ENCODE results near the gene LCN9. TPM values are rescaled to one million over a fixed set of nuclear protein-coding genes. Genes with fewer than 3 reads are reported as not detected.
"Not testable (repeated sequence)": the region's sequence is repeated elsewhere in the genome, so short reads cannot be mapped to it uniquely, and the experiment has no call there.

The LCN9 gene
- total RNA-seq, 1 donor from 2014 or later, result not detected

DNA sequence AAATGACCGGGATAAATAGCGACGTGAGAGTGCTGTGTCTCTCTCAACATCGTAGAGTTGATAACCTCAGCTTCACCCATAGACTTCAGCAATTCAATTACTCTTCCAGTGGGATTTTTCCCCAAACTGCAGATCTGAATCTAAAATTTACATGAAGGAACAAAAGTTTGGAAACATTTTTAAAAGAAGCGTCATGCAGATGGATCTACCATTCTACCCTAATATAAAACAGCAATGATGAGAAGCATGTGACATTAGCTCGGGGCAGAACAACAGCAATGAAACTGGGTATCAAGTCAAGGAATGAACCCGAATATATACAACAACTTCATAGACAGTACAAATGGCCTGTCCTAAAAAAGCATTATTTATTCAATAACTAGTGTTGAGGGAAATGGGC, 42.6 kb upstream of the LCN9 start:
- DNase-seq, result no peak
- no peak for ATAC-seq
- TF ChIP-seq, protein P1, sequence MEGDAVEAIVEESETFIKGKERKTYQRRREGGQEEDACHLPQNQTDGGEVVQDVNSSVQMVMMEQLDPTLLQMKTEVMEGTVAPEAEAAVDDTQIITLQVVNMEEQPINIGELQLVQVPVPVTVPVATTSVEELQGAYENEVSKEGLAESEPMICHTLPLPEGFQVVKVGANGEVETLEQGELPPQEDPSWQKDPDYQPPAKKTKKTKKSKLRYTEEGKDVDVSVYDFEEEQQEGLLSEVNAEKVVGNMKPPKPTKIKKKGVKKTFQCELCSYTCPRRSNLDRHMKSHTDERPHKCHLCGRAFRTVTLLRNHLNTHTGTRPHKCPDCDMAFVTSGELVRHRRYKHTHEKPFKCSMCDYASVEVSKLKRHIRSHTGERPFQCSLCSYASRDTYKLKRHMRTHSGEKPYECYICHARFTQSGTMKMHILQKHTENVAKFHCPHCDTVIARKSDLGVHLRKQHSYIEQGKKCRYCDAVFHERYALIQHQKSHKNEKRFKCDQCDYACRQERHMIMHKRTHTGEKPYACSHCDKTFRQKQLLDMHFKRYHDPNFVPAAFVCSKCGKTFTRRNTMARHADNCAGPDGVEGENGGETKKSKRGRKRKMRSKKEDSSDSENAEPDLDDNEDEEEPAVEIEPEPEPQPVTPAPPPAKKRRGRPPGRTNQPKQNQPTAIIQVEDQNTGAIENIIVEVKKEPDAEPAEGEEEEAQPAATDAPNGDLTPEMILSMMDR (IDR thresholded peaks at IDR 0.05), result no peak
- intact Hi-C loops (cut with DNase I), result no loop called here
- no peak overlapping the region for H3K27ac ChIP-seq
- no peak overlapping the region for H3K4me3 ChIP-seq
- peaks cover 11% of the 10 kb centered on the region for H3K27me3 ChIP-seq (ENCODE audit: low read depth)
- no peaks in the 10 kb centered on the region for H3K36me3 ChIP-seq
- no peaks in the 10 kb centered on the region for H3K4me1 ChIP-seq
- H3K9me3 ChIP-seq, result no peaks in the 10 kb centered on the region

DNA sequence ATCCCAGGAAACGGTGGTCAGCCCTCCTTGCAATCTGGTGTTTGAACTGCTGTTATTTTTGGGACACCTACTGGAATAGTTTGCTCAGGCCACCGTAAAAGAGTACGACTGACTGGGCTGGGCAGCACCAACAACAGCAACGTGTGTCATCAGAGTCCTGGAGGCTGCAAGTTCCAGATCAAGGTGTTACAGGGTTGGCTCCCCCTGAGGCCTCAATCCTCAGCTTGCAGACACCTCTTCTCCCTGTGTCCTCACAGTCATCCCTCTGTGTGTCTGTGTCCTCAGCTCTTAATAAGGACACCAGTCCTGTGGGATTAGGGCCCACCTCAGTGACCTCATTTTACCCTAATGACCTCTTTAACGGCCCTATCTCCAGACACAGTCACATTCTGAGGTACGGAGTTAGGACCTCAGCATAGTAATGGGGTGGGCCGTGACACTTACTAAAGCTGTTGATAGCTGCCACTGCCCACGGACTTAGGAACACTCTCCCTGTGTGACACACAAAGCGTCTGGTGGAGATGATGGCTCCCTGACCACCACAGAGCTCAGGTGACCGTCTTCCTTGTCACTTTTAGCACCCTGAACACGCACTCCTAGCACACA, 40.6 kb upstream of the LCN9 start:
- DNase-seq (no peak), ATAC-seq (no peak)
- intact Hi-C loops (cut with DNase I), result no loop called here
- Histone ChIP-seq H3K27ac (no peak overlapping the region), H3K9me3 (no peaks in the 10 kb centered on the region), H3K36me3 (no peaks in the 10 kb centered on the region), H3K27me3 (ENCODE audit: low read depth) (peaks cover 4% of the 10 kb centered on the region), H3K4me1 (no peaks in the 10 kb centered on the region), H3K4me3 (no peak overlapping the region)
- TF ChIP-seq, protein P1 (IDR thresholded peaks at IDR 0.05), result no peak

DNA sequence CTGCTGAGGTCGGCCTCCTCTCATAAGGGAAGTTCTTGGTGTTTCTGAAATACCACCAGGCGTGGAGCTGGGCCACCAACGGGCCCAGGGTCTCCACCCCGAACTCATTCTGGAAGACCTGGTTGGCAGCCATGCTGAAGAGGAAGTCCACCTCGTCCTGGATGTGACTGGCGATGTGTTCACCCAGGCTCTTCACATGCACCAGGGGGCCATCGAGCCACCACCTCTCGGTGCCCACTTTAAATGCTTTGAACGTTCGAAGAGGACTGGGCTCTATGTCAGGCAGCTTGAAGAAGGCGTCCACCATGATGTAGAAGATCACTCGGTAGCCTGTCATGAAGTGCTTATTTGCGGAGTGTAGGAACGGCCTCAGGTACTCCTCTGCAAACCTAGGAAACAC, 38.8 kb upstream of the LCN9 start:
- Histone ChIP-seq H3K36me3 (no peaks in the 10 kb centered on the region), H3K9me3 (peaks cover 4% of the 10 kb centered on the region), H3K27me3 (ENCODE audit: low read depth) (peaks cover under 1% of the 10 kb centered on the region), H3K4me3 (no peak overlapping the region), H3K4me1 (no peaks in the 10 kb centered on the region), H3K27ac (no peak overlapping the region)
- TF ChIP-seq, protein P1 (IDR thresholded peaks at IDR 0.05), result no peak
- intact Hi-C loops (cut with DNase I), result no loop called here
- ATAC-seq (no peak), DNase-seq (no peak)

DNA sequence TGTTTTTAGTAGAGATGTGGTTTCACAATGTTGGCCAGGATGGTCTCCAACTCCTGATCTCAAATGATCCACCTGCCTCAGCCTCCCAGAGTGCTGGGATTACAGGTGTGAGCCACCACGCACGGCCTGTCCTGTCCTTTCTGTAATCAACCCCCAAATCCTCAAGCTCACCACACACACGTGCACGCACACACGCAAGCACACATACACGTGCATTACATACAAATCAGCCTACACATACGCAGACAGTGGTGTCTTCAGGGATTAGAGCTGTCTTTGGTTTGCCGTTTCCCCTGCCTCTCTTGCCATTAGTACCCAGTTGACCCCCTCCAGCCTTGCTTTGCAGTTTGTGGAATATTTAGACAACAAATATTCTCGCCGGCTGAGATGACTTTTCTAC, 30.3 kb upstream of the LCN9 start:
- TF ChIP-seq, protein P1 (IDR thresholded peaks at IDR 0.05), result no peak
- no peak overlapping the region for H3K27ac ChIP-seq
- ATAC-seq (no peak), DNase-seq (no peak)
- H3K36me3 ChIP-seq, result no peaks in the 10 kb centered on the region
- H3K4me1 ChIP-seq, result no peaks in the 10 kb centered on the region
- peaks cover 2% of the 10 kb centered on the region for H3K9me3 ChIP-seq
- H3K27me3 ChIP-seq (ENCODE audit: low read depth), result peaks cover 23% of the 10 kb centered on the region
- H3K4me3 ChIP-seq, result no peak overlapping the region
- intact Hi-C loops (cut with DNase I), result no loop called here

DNA sequence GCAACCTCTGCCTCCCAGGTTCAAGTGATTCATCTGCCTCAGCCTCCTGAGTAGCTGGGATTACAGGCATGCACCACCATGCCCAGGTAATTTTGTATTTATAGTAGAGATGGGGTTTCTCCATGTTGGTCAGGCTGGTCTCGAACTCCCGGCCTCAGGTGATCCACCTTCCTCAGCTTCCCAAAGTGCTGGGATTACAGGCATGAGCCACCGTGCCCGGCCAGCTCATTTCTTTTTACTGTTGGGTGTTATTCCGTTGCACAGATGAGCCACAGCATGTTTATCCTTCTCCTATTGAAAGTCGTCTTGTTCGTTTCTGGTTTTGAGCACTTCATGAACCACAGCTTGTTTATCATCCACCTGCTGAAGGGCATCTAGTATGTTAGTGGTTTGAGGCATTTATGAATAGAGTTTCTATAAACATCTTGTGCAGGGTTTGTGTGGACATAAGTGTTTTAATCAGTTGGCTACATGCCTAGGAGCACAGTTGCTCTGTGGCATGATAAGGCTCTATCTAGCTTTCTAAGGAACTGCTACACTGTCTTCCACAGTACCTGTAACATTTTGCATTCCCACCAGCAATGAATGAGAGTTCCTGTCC, 26.1 kb upstream of the LCN9 start:
- peaks cover 21% of the 10 kb centered on the region for H3K27me3 ChIP-seq (ENCODE audit: low read depth)
- H3K9me3 ChIP-seq; H3K4me1 ChIP-seq; ATAC-seq; H3K27ac ChIP-seq; intact Hi-C loops (cut with DNase I); DNase-seq; H3K36me3 ChIP-seq; H3K4me3 ChIP-seq: not testable (repeated sequence)

DNA sequence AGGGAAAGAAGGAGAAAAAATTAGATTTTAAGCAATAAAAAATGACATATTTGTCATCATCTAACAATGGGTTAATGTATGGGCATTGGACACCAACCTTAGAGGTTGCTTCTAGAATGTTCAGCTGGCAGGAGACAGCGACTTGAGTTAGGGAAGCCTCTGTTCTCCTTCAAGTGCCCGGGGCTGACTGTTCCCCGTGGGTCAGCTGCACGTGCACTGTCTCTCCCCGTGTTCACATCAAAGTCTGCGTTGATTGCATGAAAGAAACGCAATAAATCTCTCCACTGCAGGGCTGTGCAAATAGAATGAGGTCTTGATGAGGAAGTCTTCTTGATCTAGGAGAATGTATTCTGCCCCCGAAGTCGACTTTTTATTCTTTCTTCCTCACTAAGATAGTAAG, 23.9 kb upstream of the LCN9 start, which contains the start of gene GLT6D1:
TSS of gene GLT6D1 (minus strand) at position 345 of the 400 bp plus-strand sequence. CDS start 353 bp downstream, outside the sequence.
- no peak for DNase-seq
- H3K27ac ChIP-seq, result no peak within 1 kb of the TSS
- H3K27me3 ChIP-seq (ENCODE audit: low read depth), result peaks cover 21% of the 10 kb centered on the region
- H3K4me3 ChIP-seq, result no peak within 1 kb of the TSS
- H3K4me1 ChIP-seq, result no peaks in the 10 kb centered on the region
- ATAC-seq, result no peak
- TF ChIP-seq, protein P1 (IDR thresholded peaks at IDR 0.05), result no peak
- H3K36me3 ChIP-seq, result no peaks in the 10 kb centered on the region
- peaks cover 3% of the 10 kb centered on the region for H3K9me3 ChIP-seq
- intact Hi-C loops (cut with DNase I), result no loop called here
